ENCODE results near the gene SLC9A4.

Gene SLC9A4

GRCh38 chr2:102455061-102455670 is 17.9 kb upstream of the SLC9A4 start:
- no peak for DNase-seq

- DNase-seq: no peak
These were observed 12.6 kb upstream of the SLC9A4 start for GRCh38 chr2:102460467-102460866.

GRCh38 chr2:102461188-102461587 is 11.8 kb upstream of the SLC9A4 start:
- no peak for DNase-seq

GRCh38 chr2:102463160-102463559 is 9.9 kb upstream of the SLC9A4 start:
- no peak for DNase-seq

GRCh38 chr2:102470168-102470567 is 2.9 kb upstream of the SLC9A4 start:
- no peak for DNase-seq

- no peak for DNase-seq
These were observed 605 bp downstream of the SLC9A4 start for GRCh38 chr2:102473631-102474030.

GRCh38 chr2:102474785-102475184 is 1.8 kb downstream of the SLC9A4 start:
- no peak for DNase-seq

- DNase-seq: no peak
These were observed 5.9 kb downstream of the SLC9A4 start for GRCh38 chr2:102478686-102479470.

- no peak for DNase-seq
These were observed 7.5 kb downstream of the SLC9A4 start for GRCh38 chr2:102480285-102481195.

- DNase-seq: no peak
These were observed 8.9 kb downstream of the SLC9A4 start for GRCh38 chr2:102481931-102482330.

GRCh38 chr2:102483086-102483485 is 10.1 kb downstream of the SLC9A4 start:
- no peak for DNase-seq

GRCh38 chr2:102484310-102485061 is 11.5 kb downstream of the SLC9A4 start:
- DNase-seq: no peak

- no peak for DNase-seq
These were observed 12.2 kb downstream of the SLC9A4 start for GRCh38 chr2:102485147-102485785.

GRCh38 chr2:102486941-102487702 is 14.1 kb downstream of the SLC9A4 start:
- no peak for DNase-seq

GRCh38 chr2:102487761-102488462 is 14.9 kb downstream of the SLC9A4 start:
- peak; percentile 8 for DNase-seq

GRCh38 chr2:102489646-102490045 is 16.6 kb downstream of the SLC9A4 start:
- no peak for DNase-seq

GRCh38 chr2:102492006-102492405 is 19.0 kb downstream of the SLC9A4 start:
- DNase-seq: no peak

- DNase-seq: no peak
These were observed 21.5 kb downstream of the SLC9A4 start for GRCh38 chr2:102494570-102494969.

GRCh38 chr2:102498414-102498813 is 25.4 kb downstream of the SLC9A4 start:
- DNase-seq: no peak

- no peak for DNase-seq
These were observed 26.5 kb downstream of the SLC9A4 start for GRCh38 chr2:102499558-102499957.

- DNase-seq: no peak
These were observed 29.6 kb downstream of the SLC9A4 start for GRCh38 chr2:102502576-102502975.

All from eye (tissue), 1 donor.